GM23338 (cell line): ENCODE data around the gene KIF24. TPM values are rescaled to one million over a fixed set of nuclear protein-coding genes. Genes with fewer than 3 reads are reported as not detected.
"Not testable (repeated sequence)": the region's sequence is repeated elsewhere in the genome, so short reads cannot be mapped to it uniquely, and the experiment has no call there.

Experiments used
- ATAC-seq: fragments of 200-7000 bp; cut with Tn5 transposase; 3 replicates; pipeline ENCODE4 v1.9.1; 2020
- DNase-seq: peaks from one replicate; pipeline ENCODE4 v3.0.0-alpha.2; 2015; ENCODE audit warnings: low spot score
- H2AFZ ChIP-seq: fragments of 200-600 bp; sonication (generic); 2 replicates; pipeline ENCODE4 v1.8.0; 2016; ENCODE audit warnings: antibody characterized with exemption, mild to moderate bottlenecking, moderate library complexity
- H3F3A ChIP-seq: fragments of 200-600 bp; sonication (generic); replicated peaks from 2 replicates; pipeline ENCODE4 v1.8.0; 2017; ENCODE audit warnings: antibody characterized with exemption, mixed run types, low read depth
- H3K27ac ChIP-seq: fragments of 200-600 bp; sonication (generic); 2 replicates; pipeline ENCODE4 v1.6.1; 2016; ENCODE audit warnings: low read depth
- H3K27me3 ChIP-seq: fragments of 200-600 bp; sonication (generic); 2 replicates; pipeline ENCODE4 v1.8.0; 2016; ENCODE audit warnings: mild to moderate bottlenecking, mixed run types, moderate library complexity; ENCODE audit not compliant: insufficient read depth
- H3K36me3 ChIP-seq: fragments of 200-600 bp; sonication (generic); 2 replicates; pipeline ENCODE4 v1.8.0; 2016; ENCODE audit warnings: mild to moderate bottlenecking; ENCODE audit not compliant: insufficient read depth
- H3K4me1 ChIP-seq: fragments of 200-600 bp; sonication (generic); 2 replicates; pipeline ENCODE4 v1.8.0; 2016; ENCODE audit warnings: mild to moderate bottlenecking, moderate library complexity; ENCODE audit not compliant: insufficient read depth
- H3K4me2 ChIP-seq: fragments of 200-600 bp; sonication (generic); 2 replicates; pipeline ENCODE4 v1.7.1; 2017; ENCODE audit warnings: mixed run types
- H3K4me3 ChIP-seq: fragments of 200-600 bp; sonication (generic); 2 replicates; pipeline ENCODE4 v1.6.1; 2016; ENCODE audit warnings: mixed run types
- H3K79me2 ChIP-seq: fragments of 200-600 bp; sonication (generic); replicated peaks from 2 replicates; pipeline ENCODE4 v1.8.0; 2017; ENCODE audit warnings: mild to moderate bottlenecking; ENCODE audit not compliant: insufficient read depth
- H3K9me2 ChIP-seq: fragments of 200-600 bp; sonication (generic); 2 replicates; pipeline ENCODE4 v1.8.0; 2017; ENCODE audit not compliant: insufficient read depth
- H4K20me1 ChIP-seq: fragments of 200-600 bp; sonication (generic); replicated peaks from 2 replicates; pipeline ENCODE4 v1.8.0; 2017; ENCODE audit warnings: mild to moderate bottlenecking; ENCODE audit not compliant: insufficient read depth
- H3K27ac Mint-ChIP-seq: 2 replicates; pipeline ENCODE4 v1.8.0; 2020; ENCODE audit warnings: inconsistent platforms, mild to moderate bottlenecking, moderate library complexity, mixed read lengths
- H3K27me3 Mint-ChIP-seq: 3 replicates; pipeline ENCODE4 v1.8.0; 2022; ENCODE audit warnings: low read depth, mild to moderate bottlenecking, moderate library complexity, mixed read lengths, inconsistent platforms; ENCODE audit not compliant: insufficient read depth, poor library complexity
- H3K36me3 Mint-ChIP-seq: 3 replicates; pipeline ENCODE4 v1.8.0; 2021; ENCODE audit warnings: low read depth, mild to moderate bottlenecking, inconsistent platforms, moderate library complexity, mixed read lengths
- H3K4me1 Mint-ChIP-seq: 3 replicates; pipeline ENCODE4 v1.8.0; 2020; ENCODE audit warnings: mild to moderate bottlenecking, inconsistent platforms, mixed read lengths
- H3K4me3 Mint-ChIP-seq: 3 replicates; pipeline ENCODE4 v1.8.0; 2021; ENCODE audit warnings: moderate library complexity, mild to moderate bottlenecking, inconsistent platforms, mixed read lengths
- H3K9me3 Mint-ChIP-seq: 3 replicates; pipeline ENCODE4 v1.8.0; 2020; ENCODE audit warnings: moderate library complexity, mild to moderate bottlenecking, inconsistent platforms, mixed read lengths
- CREB1 ChIP-seq: fragments of 250-450 bp; sonication (Bioruptor Pico); IDR thresholded peaks from 2 replicates; pipeline ENCODE4 v1.5.0; 2020; ENCODE audit warnings: low read depth, mild to moderate bottlenecking, moderate library complexity
- ZNF114 ChIP-seq: fragments of 250-450 bp; sonication (Bioruptor Pico); IDR thresholded peaks from 2 replicates; pipeline ENCODE4 v1.5.0; 2020; ENCODE audit warnings: mild to moderate bottlenecking, moderate library complexity
- polyA plus RNA-seq: library from polyadenylated mRNA; unstranded; fragments of >200 nt; fragmentation: Nextera tagmentation; extraction: Ambion mirVana; gene quantifications from 2 replicates; pipeline ENCODE4 v1.2.1, GENCODE V29; 2016
- total RNA-seq: library from RNA; depleted of rRNA; stranded (reverse); fragments of >200 nt; shearing (Covaris generic); gene quantifications from 2 replicates; pipeline ENCODE4 v1.2.3, GENCODE V29; 2014
- TF ChIP-seq, protein P1 (sequence below): fragments of 250-450 bp; sonication (Bioruptor Pico); IDR thresholded peaks from 2 replicates; pipeline ENCODE4 v1.5.0; 2020; ENCODE audit warnings: mild to moderate bottlenecking, moderate library complexity

Gene KIF24
- total and polyA plus RNA-seq, 2 experiments from 2014 or later = 1.3 to 4.4 TPM

GRCh38 chr9:34310215-34310614, 18.9 kb downstream of the KIF24 start (continued):
- TF ChIP-seq, protein P1, sequence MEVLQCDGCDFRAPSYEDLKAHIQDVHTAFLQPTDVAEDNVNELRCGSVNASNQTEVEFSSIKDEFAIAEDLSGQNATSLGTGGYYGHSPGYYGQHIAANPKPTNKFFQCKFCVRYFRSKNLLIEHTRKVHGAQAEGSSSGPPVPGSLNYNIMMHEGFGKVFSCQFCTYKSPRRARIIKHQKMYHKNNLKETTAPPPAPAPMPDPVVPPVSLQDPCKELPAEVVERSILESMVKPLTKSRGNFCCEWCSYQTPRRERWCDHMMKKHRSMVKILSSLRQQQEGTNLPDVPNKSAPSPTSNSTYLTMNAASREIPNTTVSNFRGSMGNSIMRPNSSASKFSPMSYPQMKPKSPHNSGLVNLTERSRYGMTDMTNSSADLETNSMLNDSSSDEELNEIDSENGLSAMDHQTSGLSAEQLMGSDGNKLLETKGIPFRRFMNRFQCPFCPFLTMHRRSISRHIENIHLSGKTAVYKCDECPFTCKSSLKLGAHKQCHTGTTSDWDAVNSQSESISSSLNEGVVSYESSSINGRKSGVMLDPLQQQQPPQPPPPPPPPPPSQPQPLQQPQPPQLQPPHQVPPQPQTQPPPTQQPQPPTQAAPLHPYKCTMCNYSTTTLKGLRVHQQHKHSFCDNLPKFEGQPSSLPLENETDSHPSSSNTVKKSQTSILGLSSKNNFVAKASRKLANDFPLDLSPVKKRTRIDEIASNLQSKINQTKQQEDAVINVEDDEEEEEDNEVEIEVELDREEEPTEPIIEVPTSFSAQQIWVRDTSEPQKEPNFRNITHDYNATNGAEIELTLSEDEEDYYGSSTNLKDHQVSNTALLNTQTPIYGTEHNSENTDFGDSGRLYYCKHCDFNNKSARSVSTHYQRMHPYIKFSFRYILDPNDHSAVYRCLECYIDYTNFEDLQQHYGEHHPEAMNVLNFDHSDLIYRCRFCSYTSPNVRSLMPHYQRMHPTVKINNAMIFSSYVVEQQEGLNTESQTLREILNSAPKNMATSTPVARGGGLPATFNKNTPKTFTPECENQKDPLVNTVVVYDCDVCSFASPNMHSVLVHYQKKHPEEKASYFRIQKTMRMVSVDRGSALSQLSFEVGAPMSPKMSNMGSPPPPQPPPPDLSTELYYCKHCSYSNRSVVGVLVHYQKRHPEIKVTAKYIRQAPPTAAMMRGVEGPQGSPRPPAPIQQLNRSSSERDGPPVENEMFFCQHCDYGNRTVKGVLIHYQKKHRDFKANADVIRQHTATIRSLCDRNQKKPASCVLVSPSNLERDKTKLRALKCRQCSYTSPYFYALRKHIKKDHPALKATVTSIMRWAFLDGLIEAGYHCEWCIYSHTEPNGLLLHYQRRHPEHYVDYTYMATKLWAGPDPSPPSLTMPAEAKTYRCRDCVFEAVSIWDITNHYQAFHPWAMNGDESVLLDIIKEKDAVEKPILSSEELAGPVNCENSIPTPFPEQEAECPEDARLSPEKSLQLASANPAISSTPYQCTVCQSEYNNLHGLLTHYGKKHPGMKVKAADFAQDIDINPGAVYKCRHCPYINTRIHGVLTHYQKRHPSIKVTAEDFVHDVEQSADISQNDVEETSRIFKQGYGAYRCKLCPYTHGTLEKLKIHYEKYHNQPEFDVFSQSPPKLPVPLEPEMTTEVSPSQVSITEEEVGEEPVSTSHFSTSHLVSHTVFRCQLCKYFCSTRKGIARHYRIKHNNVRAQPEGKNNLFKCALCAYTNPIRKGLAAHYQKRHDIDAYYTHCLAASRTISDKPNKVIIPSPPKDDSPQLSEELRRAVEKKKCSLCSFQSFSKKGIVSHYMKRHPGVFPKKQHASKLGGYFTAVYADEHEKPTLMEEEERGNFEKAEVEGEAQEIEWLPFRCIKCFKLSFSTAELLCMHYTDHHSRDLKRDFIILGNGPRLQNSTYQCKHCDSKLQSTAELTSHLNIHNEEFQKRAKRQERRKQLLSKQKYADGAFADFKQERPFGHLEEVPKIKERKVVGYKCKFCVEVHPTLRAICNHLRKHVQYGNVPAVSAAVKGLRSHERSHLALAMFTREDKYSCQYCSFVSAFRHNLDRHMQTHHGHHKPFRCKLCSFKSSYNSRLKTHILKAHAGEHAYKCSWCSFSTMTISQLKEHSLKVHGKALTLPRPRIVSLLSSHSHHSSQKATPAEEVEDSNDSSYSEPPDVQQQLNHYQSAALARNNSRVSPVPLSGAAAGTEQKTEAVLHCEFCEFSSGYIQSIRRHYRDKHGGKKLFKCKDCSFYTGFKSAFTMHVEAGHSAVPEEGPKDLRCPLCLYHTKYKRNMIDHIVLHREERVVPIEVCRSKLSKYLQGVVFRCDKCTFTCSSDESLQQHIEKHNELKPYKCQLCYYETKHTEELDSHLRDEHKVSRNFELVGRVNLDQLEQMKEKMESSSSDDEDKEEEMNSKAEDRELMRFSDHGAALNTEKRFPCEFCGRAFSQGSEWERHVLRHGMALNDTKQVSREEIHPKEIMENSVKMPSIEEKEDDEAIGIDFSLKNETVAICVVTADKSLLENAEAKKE (CRISPR knock-in tag) = no peak
- TF ChIP-seq ZNF114 (CRISPR knock-in tag) (no peak), CREB1 (CRISPR knock-in tag) (no peak)

GRCh38 chr9:34308316-34308715, 20.8 kb downstream of the KIF24 start:
- not testable (repeated sequence) for H3K9me3 Mint-ChIP-seq, H3K27me3 Mint-ChIP-seq

DNA sequence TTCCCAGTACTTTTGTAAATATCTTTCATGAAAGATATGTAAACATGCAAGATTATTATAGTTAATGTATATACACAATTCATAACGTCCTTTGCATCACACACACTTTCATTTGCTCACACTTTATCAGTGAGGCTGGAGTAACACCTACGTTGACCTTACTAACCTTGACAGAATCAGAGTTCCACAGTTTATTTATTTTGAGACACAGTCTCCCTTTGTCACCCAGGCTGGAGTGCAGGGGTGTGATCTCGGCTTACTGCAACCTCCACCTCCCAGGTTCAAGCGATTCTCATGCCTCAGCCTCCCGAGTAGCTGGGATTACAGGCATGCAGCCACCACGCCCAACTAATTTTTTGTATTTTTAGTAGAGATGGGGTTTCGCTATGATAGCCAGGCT, 28.0 kb downstream of the KIF24 start:
- not testable (repeated sequence) for H3K4me3 ChIP-seq, H3K9me2 ChIP-seq, H3K9me3 Mint-ChIP-seq, H4K20me1 ChIP-seq, H3K36me3 Mint-ChIP-seq, H3K27me3 Mint-ChIP-seq, H3K4me2 ChIP-seq, H3K27me3 ChIP-seq, H3K4me1 Mint-ChIP-seq, H2AFZ ChIP-seq, DNase-seq, H3K36me3 ChIP-seq, ATAC-seq, H3K27ac Mint-ChIP-seq, H3K4me3 Mint-ChIP-seq, H3K27ac ChIP-seq, H3K4me1 ChIP-seq, H3K79me2 ChIP-seq, H3F3A ChIP-seq

More at GRCh38 chr9:34308316-34308715, 20.8 kb downstream of the KIF24 start:
- H3K4me1 ChIP-seq, H3K4me1 Mint-ChIP-seq, H4K20me1 ChIP-seq, H3K79me2 ChIP-seq, H3K27ac ChIP-seq, H3F3A ChIP-seq, H3K36me3 ChIP-seq, H3K9me2 ChIP-seq, H3K4me3 ChIP-seq, H3K36me3 Mint-ChIP-seq, ATAC-seq, H3K27ac Mint-ChIP-seq, H3K4me2 ChIP-seq, H3K4me3 Mint-ChIP-seq, H3K27me3 ChIP-seq, DNase-seq, H2AFZ ChIP-seq: not testable (repeated sequence)
